Stimulated activated CD4-positive, alpha-beta T cell treated with anti-CD3 and anti-CD28 coated beads, Interleukin-1b, Interleukin-23, amount 100 ng/mL, for 1 hour (primary cell): Measurements from ENCODE around the gene RBM33.

Source experiments
- DNase-seq, 2 donors: peaks; one replicate each; pipeline ENCODE4 v3.0.0-alpha.2; 2020; ENCODE audit warnings: low read depth in 2 of 2

RBM33 gene

GRCh38 chr7:155774947-155775346 lies 130.5 kb downstream of the RBM33 start:
- no peak for DNase-seq

GRCh38 chr7:155775691-155776090 lies 131.2 kb downstream of the RBM33 start:
- DNase-seq = no peak

GRCh38 chr7:155776606-155777005 lies 132.1 kb downstream of the RBM33 start:
- DNase-seq = no peak

- no peak for DNase-seq
These were observed 133.9 kb downstream of the RBM33 start for GRCh38 chr7:155778349-155778748.

GRCh38 chr7:155780884-155781283 lies 136.4 kb downstream of the RBM33 start:
- DNase-seq = no peak

DNA sequence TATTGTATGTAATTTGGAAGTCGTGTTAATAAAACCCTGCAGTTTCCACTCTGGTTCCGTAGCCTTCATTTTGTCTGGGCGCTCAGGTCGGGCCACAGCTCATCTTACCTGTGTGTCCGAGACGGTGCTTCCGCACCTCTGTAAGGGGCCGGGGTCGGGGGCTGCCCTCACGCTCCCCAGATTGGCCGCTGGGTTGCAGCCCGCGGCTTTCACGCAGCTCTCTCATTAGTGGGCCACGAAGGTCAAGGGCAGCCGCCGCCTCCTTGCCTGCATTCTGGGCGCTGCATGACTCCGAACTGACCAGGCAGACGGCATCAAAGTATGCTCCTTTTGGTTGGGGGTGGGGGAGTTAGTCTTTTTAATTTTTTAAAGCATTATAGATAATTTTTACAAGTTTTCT lies 137.0 kb downstream of the RBM33 start:
- DNase-seq = no peak

- DNase-seq = no peak
These were observed 138.0 kb downstream of the RBM33 start for GRCh38 chr7:155782466-155782865.

- DNase-seq = no peak
These were observed 141.1 kb downstream of the RBM33 start for GRCh38 chr7:155785536-155785935.

- no peak for DNase-seq
These were observed 142.0 kb downstream of the RBM33 start for GRCh38 chr7:155786491-155786890.

GRCh38 chr7:155787171-155787851 lies 142.8 kb downstream of the RBM33 start:
- DNase-seq = no peak

DNA sequence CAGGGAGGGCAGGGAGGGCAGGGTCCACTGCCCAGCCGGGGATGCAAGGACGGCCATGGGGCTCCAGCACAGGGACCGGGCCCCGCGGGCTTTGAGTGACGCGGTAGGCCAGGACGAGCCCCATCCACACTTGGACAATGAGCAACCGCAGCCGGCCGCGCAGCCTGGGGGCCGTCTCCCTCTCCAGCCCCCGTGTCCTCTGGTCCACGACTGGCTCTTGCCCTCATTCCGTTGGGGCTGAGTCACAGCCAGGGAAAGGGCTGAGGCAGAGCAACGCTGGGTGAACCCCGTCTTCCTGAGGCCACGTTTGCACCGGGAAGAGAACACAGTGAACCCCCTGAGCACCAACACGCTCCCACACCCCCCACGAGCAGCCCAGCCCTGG lies 144.1 kb downstream of the RBM33 start:
- no peak for DNase-seq

DNA sequence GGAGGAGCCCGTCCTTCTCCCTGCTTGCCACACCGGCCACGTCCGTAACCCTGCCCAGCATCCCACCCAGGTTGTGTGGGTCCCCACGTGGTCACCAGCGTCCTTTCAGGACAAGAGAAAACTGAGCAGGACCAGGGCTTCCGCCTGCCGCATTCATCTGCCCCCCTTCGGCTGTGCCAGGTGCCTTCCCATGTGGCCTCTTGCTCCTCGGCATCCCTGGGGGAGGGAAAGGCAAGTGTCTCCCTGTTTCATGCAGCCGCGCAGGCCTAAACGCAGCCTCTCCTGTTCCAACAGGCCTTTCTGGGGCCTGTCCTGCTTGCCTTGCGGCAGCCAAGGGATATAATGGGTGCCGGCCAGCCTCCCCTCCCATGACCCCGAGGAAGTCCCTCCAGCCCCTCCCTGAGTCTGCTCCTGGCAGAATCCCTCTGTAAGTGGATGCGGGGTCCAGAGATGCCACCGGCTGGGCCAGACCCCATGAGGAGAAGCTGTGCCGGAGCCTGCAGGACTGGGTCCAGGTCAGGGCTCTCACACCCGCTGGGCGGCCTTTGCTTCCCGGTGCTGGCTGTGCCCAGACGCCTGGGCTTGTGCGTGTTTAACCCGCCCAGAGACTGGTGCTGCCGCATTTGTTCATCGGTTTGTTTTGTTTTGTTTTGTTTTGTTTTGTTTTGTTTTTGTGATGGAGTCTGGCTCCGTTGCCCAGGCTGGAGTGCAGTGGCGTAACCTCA lies 144.7 kb downstream of the RBM33 start:
- no peak for DNase-seq

DNA sequence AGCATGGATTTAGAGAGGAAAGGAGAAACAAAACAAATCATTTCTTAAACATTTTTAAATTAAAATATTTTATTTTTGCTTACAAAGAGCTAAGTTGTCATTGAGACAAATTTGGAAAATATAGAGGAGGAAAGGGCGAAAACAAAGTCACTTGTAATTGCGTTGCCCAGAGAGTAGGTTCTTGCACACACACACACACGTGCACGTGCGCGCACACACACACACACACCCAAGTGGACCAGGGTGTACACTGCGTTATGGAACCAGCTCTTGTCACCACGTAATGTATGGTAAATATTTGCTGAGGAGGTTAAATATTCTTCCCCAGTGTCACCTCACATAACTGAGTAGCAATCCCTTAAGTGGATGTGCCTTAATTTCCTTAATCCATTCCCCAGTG lies 146.2 kb downstream of the RBM33 start:
- no peak for DNase-seq

- DNase-seq = no peak
These were observed 146.8 kb downstream of the RBM33 start for GRCh38 chr7:155791214-155791737.

DNA sequence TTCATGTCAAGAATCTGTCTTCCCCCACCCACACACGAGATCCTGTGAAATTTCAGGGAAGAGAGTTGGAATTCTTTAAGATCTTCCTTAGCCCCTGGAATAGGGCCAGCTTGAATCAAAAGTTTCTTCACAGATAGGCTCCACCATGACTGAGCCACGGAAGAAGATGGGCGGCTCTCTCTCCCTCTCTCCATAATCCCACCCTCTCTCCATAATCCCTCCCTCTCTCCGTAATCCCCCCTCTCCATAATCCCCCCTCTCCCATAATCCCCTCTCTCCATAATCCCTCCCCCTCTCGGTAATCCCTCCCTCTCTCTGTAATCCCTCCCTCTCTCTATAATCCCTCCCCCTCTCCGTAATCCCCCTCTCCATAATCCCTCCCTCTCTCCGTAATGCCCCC lies 147.4 kb downstream of the RBM33 start:
- no peak for DNase-seq

GRCh38 chr7:155792315-155792960 lies 148.0 kb downstream of the RBM33 start:
- DNase-seq = no peak

DNA sequence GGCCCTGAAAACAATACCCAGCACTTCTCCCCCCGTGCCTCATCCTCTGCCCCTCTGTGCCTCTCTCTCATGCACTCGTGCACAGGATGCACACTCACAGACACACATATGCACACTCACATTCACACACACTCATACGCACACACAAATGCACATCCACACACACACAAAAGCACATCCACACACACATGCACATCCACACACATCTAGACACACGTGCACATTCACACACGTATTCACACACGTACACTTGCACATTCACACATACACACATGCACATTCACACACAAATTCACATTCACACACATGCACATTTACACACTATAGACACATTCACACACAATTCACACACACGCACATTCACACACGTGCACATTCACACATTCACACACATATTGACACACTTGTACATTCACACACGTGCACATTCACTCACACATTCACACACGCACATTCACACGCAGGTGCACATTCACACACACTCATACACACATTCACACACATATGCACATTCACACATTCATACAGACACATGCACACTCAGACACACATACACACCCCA lies 148.6 kb downstream of the RBM33 start:
- DNase-seq = no peak

- DNase-seq = no peak
These were observed 149.3 kb downstream of the RBM33 start for GRCh38 chr7:155793720-155794119.

- no peak for DNase-seq
These were observed 149.7 kb downstream of the RBM33 start for GRCh38 chr7:155794196-155794595.

DNA sequence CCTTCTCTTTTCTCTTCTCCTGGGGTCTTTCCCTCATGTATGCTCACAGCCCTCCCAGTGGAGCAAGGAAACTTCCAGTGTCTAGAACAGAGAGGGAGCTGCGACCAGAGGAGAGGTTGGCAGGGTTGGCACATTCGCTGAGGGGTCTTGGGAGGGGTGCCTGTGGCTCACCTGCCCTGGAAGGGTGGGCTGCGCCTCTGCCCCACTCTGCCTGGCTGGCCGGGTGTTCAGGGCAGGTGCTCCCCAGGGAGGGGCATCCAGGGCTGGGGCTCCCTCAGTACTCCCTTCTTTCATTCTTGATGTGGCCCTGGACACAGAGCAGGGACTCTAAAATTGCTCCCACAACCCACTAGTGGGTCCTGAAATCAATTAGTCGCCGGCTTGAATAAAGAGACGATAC lies 150.9 kb downstream of the RBM33 start:
- DNase-seq = no peak

- DNase-seq = no peak
These were observed 151.5 kb downstream of the RBM33 start for GRCh38 chr7:155795951-155796350.
